Occipital lobe (tissue), 2 donors: ENCODE data around the gene NAB1. TPM values are rescaled to one million over a fixed set of nuclear protein-coding genes. Genes with fewer than 3 reads are reported as not detected.
"Not testable (repeated sequence)": the region's sequence is repeated elsewhere in the genome, so short reads cannot be mapped to it uniquely, and the experiment has no call there.

Experiments
- DNase-seq: peaks from one replicate; lab custom pipeline; 2025; lab: John Stamatoyannopoulos, UW
- total RNA-seq: library from RNA; depleted of rRNA; stranded (reverse); fragments of >200 nt; gene quantifications from one replicate; pipeline ENCODE4 v1.2.3, GENCODE V29; 2014

The NAB1 gene
- total RNA-seq, 1 donor from 2014 or later: 54.0 TPM

DNA sequence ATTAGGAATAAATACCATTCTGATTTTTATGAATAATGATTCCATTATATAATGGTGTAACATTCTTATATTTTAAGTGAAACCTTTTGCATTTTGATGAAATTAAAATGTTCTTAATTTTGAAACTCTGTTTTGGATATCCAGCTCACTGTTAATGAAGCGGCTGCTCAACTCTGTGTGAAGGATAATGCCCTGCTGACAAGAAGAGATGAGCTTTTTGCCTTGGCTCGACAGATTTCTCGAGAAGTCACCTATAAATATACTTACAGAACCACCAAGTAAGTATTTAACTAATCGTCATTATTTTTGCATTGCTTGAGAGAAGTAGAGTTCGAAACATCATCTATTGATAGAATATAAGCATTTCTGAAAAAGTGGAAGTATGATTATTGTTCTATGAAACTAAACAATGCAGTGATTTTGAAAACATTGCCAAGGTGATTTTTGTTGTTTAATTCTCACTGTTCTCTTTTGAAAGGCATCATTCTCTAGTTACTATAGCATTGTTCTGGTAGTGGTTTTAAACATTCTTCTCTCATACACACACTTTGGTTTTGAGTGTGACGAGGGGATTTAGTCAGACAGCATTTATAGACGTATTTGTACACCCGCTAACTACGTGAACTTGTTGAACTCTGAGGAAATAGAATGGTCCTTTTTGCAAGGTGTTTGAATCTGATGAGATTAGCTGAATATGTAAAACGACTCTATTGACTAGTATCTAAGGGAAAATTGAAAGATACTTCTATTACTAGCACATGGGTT is 21.5 kb downstream of the NAB1 start:
- no peak for DNase-seq

- no peak for DNase-seq
These were observed 26.2 kb downstream of the NAB1 start for GRCh38 chr2:190674966-190675650.

- no peak for DNase-seq
These were observed 28.4 kb downstream of the NAB1 start for GRCh38 chr2:190677255-190677654.

- no peak for DNase-seq
These were observed 29.7 kb downstream of the NAB1 start for GRCh38 chr2:190678444-190679162.

- no peak for DNase-seq
These were observed 30.5 kb downstream of the NAB1 start for GRCh38 chr2:190679391-190679790.

GRCh38 chr2:190679813-190680591 is 31.1 kb downstream of the NAB1 start:
- DNase-seq: peak; percentile 25

GRCh38 chr2:190682168-190682567 is 33.3 kb downstream of the NAB1 start:
- no peak for DNase-seq

DNA sequence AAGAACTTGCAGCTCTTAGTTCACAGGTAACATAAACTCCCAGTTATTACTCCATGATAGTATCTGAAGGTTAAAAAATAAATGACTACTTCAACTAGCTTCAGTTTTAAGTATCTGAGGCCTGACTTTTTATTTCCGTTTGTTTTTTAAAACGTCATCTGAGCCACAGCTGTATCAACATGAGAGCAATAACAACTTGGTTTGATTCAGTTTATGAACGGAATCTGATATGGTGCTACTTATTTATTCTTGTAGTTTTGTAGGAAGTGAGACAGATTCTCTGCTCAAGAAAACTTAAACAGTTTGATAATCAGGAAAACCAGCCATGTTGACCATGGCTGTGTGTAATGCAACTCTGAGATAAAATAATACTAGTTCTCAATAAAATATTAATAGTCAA is 34.9 kb downstream of the NAB1 start:
- DNase-seq: no peak

GRCh38 chr2:190684931-190685330 is 36.0 kb downstream of the NAB1 start:
- DNase-seq: no peak

GRCh38 chr2:190685333-190685732 is 36.5 kb downstream of the NAB1 start:
- DNase-seq: peak; percentile 11

DNA sequence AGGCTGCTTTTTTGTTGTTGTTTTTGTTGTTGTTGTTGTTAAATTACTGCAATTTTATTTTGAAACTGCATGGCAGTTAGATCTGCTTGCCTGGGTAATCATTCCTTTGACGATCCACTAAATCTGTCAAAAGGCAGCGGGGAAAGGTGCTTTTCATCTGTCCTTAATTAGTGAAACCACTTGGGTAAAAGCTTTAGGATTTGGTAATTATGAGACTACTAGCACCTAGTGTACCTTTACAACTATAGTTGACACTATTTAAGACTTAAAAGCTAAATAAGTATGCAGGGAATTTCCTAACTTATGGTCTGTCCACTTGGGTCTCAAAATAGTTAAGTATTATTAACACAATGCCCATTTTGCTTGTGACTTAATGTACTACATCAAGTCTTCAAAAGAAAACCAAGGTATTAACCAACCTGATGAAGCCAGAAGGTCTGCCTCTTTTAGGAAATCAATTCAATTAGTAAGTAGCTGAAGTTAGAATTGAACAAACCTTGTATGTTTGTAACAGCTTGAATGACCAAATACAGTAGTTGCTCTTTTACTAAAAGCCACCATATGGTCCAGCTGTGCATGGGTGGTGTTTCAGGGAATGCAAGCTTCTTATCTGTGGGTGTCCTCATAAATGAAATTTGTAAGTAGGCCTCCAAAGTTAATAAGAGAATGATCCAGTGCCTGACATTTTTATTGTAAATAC is 44.8 kb downstream of the NAB1 start:
- DNase-seq: no peak

DNA sequence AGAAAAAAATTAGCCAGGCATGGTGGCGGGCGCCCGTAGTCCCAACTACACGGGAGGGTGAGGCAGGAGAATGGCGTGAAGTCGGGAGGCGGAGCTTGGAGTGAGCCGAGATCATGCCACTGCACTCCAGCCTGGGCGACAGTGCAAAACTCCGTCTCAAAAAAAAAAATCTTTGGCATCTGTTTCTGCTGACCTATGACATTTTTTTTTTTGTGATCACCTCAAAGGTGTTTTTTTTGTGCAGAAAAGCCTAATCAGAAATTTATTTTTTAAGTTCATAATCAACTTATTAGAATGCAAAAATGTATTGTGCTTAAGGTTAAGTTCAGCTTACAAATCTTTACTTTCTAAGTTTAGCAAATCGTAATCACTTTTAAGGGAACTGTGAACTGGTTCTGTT is 45.6 kb downstream of the NAB1 start:
- DNase-seq: no peak

- DNase-seq: peak; percentile 10
These were observed 46.9 kb downstream of the NAB1 start for GRCh38 chr2:190695739-190696138.

GRCh38 chr2:190696792-190697398 is 48.0 kb downstream of the NAB1 start:
- no peak for DNase-seq

- no peak for DNase-seq
These were observed 48.5 kb downstream of the NAB1 start for GRCh38 chr2:190697421-190697820.

DNA sequence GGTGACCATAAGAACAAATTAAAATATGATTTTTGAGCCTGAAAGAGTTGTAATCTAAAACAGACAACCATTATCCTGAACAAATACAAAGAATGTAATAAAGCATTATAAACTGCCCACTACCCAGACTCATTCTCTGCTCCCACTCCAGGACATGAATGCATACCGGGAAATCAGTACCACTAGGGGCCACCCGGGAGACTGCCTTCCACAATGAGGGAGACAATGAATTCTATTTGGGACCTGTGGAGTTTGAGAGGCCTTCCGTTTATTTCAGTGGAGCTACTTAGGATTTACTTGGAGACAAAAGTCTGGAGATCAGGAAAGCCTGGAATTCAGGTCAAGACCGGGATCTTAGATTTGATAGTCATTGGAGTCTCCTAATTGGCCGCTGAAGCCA is 50.0 kb downstream of the NAB1 start:
- DNase-seq: no peak

DNA sequence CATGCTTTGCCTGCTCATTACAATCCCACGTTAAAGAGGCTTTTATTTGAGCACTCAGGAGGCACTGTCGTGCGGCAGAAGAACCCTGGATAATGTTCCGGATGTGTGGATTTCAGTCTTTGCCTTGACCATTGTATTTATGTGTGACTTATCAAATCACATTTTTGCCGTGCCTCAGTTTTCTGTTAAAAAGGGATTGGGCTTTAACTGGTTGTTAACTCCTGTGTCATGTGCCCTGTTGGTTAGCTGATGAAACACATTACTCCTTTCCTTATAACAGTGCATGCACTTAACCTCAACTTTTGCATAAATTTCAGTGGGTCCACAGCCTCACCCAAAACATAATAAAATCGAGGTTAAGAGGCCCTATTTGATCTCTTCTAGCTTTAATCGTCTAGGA is 52.7 kb downstream of the NAB1 start:
- DNase-seq: no peak

DNA sequence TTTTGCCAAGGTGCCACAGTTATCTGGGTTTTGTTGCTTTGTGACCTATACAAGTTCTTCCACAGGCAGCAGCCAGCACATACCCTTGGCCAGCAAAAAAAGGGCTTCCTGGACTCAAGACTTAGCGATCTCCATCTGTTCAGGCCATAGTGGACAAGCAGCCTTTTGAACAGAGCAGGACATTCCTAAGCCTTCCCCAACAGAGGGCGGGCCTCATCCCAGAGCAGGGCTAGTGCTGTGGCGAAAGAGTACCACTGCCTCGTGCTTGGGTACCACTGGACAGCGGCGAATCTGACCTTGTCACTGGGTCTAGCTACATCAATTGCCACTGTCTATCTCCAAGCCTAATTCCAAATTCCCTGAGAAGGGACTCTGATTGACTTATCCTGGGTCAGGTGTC is 56.4 kb downstream of the NAB1 start:
- DNase-seq: no peak

- DNase-seq: no peak
These were observed 58.8 kb downstream of the NAB1 start for GRCh38 chr2:190707726-190708125.

DNA sequence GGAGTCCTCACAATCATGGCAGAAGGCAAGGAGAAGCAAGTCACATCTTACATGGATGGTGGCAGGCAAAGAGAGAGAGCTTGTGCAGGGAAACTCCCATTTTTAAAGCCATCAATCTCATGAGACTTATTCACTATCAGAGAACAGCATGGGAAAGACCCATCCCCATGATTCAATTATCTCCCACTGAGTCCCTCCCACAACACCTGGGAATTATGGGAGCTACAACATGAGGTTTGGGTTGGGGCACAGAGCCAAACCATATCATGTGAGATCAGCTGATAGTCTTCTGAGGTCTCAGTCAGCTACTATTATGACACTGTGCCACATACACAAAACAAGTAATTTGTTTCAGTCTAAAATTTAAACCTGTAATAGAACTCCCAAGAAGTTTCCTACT is 59.8 kb downstream of the NAB1 start:
- DNase-seq: not testable (repeated sequence)

DNA sequence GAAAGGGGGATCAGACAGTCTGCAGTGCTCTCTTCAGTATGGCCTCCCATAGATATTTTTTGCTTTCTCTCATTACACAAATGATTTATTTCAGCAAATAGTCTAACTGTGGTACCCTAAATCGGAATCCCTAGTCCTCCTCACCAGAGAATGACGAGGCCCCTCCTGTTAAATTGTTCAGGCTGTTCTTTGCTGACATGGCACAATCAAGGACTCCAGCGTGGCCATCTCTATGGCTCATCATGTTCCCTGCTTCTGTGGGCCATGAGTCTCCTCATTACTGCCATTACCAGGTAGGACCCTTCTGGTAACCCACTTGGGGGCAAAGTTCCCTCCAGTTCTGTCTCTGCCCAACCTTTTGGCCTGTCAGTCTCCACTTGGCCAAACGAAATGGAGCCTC is 62.2 kb downstream of the NAB1 start:
- DNase-seq: no peak
